Heart left ventricle (tissue), 16 donors: ENCODE results near the gene ICAM4. TPM values are rescaled to one million over a fixed set of nuclear protein-coding genes. Genes with fewer than 3 reads are reported as not detected.
A peak's percentile ranks its signal among the peaks of the same experiment; 100 is the strongest.

Experiments used
- ATAC-seq, 4 donors: fragments of 200-7000 bp; cut with Tn5 transposase; one replicate each; pipeline ENCODE4 v1.9.1; 2020 to 2022; ENCODE audit warnings: moderate library complexity in 4 of 4, mild to moderate bottlenecking in 3 of 4, moderate number of reproducible peaks in 1 of 4
- DNase-seq, 5 donors: peaks; one replicate each; pipeline ENCODE4 v3.0.0-alpha.2; 2020
- H3K27ac ChIP-seq, 12 donors: fragments of 200-600 bp; sonication (generic) in 4 of 12; one replicate each; pipeline versions ENCODE4 v1.5.0 to v1.8.0; 2016 to 2022; ENCODE audit warnings: mild to moderate bottlenecking in 2 of 12
- H3K27me3 ChIP-seq, 9 donors: fragments of 200-600 bp; sonication (generic) in 2 of 9; one replicate each; pipeline versions ENCODE4 v1.5.1 to v1.8.0; 2016 to 2022; ENCODE audit warnings: mild to moderate bottlenecking in 3 of 9
- H3K36me3 ChIP-seq, 9 donors: fragments of 200-600 bp; sonication (generic) in 2 of 9; one replicate each; pipeline versions ENCODE4 v1.5.0 to v1.8.0; 2018 to 2022; ENCODE audit warnings: mild to moderate bottlenecking in 2 of 9
- H3K4me1 ChIP-seq, 12 donors: fragments of 200-600 bp; sonication (generic) in 4 of 12; one replicate each; pipeline versions ENCODE4 v1.5.0 to v1.8.0; 2016 to 2022; ENCODE audit warnings: mild to moderate bottlenecking in 3 of 12
- H3K4me3 ChIP-seq, 12 donors: fragments of 200-600 bp; sonication (generic) in 4 of 12; one replicate each; pipeline versions ENCODE4 v1.5.0 to v1.8.0; 2017 to 2022; ENCODE audit warnings: mild to moderate bottlenecking in 9 of 12, moderate library complexity in 4 of 12
- H3K9me3 ChIP-seq, 12 donors: fragments of 200-600 bp; sonication (generic) in 4 of 12; one replicate each; pipeline versions ENCODE4 v1.5.0 to v1.8.0; 2016 to 2022; ENCODE audit warnings: mild to moderate bottlenecking in 1 of 12
- POLR2A ChIP-seq, 2 donors: fragments of 450-650 bp; IDR thresholded peaks; one replicate each; pipeline ENCODE4 v1.6.1; 2017; ENCODE audit warnings: antibody characterized with exemption in 2 of 2, mild to moderate bottlenecking in 2 of 2, moderate library complexity in 2 of 2
- WGBS, 4 donors: extraction: QIAGEN DNeasy Blood & Tissue Kit in 2 of 4; methylation state at CpG; one replicate each; pipeline versions ENCODE4 v1.1.5 to v1.1.7; 2013 to 2018; 5-methylcytosine and 5-hydroxymethylcytosine counted together
- intact Hi-C, 10 donors: fragments of 100-400 bp; cut with DNase I; formaldehyde crosslinking; loops; one replicate each; pipeline versions ENCODE4 v1.11.1 to v1.14.2; 2022
- polyA plus RNA-seq, 2 donors: library from polyadenylated mRNA; stranded (reverse); fragments of 200-250 nt; gene quantifications; one replicate each; pipeline ENCODE4 v1.2.3, GENCODE V29; 2013
- total RNA-seq, 9 donors: library from RNA; depleted of rRNA in 2 of 9; stranded (reverse); fragments of >200 nt in 2 of 9; fragmentation: NEBNext Ultra II Directional in 3 of 9; extraction: Animal tissue kit (Norgen Biotek cat#: 25700) in 3 of 9; gene quantifications; one replicate each; pipeline versions ENCODE4 v1.1.0 to v1.2.4, GENCODE V29; 2016 to 2023
- TF ChIP-seq, protein P1 (sequence below), 12 donors: fragments of 200-600 bp; sonication (generic) in 4 of 12; IDR thresholded peaks; one replicate each; pipeline versions ENCODE4 v1.5.0 to v1.8.0; 2018 to 2022; ENCODE audit warnings: antibody characterized with exemption in 12 of 12, mild to moderate bottlenecking in 5 of 12
- donor health status: ischemic (EF 13 %, LVEDD 7.1; RV severe dilation, severe dysfunction).
- donor health status: healthy with polysubstance abuse.
- donor health status: DM: no; HTN: yes; CAD: no.
- donor health status: DM: no; HTN: no; CAD: no.
- donor health status: ischemic (EF 25% LVEDD 6.9; RV normal size, moderate dysfunction).
- donor health status: ischemic (EF 25% LVEDD 5.7; RV mildly dilated, moderate dysfunction).
- donor health status: healthy.
- donor health status: DM: yes; HTN: yes; CAD: no.
- donor health status: ischemic (EF 35%, LVEDD 5.7; RV mildly dilated, moderate dysfunction).
- donor health status: nonischemic (EF 11% LVEDD 7.7; RV severe dilation, severe dysfunction).
- donor health status: DM: yes; HTN: yes; CAD: no.
- donor health status: PGD.
- donor health status: ischemic (EF 29% LVEDD 5.4; RV normal size, mild dysfunction).
- donor health status: nonischemic (EF 23%, LVEDD 6.1; RV moderate dilation, normal function).

ICAM4 gene
- total and polyA plus RNA-seq, 11 donors: 0.21 to 1.2 (median 0.62) TPM; not detected in 3

GRCh38 chr19:10270616-10271394, 15.9 kb upstream of the ICAM4 start, which contains the start of gene ICAM1:
ICAM1 (plus strand) TSS chr19:10271120; CDS start chr19:10271160, 40 bp downstream.
- Histone ChIP-seq H3K9me3 (no peaks in the 10 kb centered on the region), H3K4me3 (peak within 1 kb of the TSS; percentile 19 to 78 (median 60)), H3K27me3 (peaks cover 0 to 23% (median 3%) of the 10 kb centered on the region in 9 donors), H3K36me3 (peaks cover 0 to 22% (median 8%) of the 10 kb centered on the region in 9 donors), H3K4me1 (peaks cover 0 to 70% (median 17%) of the 10 kb centered on the region in 12 donors), H3K27ac (peak within 1 kb of the TSS; percentile 69 to 99 (median 88))
- intact Hi-C loops: loop anchor here in 4 of 10 donors (1.0 to 5.0 kb wide), 3 partner anchors 61 to 63 kb away; partner anchors contain the start of gene RAVER1 (in 3 of the 4)
- WGBS, 4 donors: 2 to 4% (median 3%) methylated on average over 30 to 51 of the region's 51 CpGs
- TF ChIP-seq, protein P1, sequence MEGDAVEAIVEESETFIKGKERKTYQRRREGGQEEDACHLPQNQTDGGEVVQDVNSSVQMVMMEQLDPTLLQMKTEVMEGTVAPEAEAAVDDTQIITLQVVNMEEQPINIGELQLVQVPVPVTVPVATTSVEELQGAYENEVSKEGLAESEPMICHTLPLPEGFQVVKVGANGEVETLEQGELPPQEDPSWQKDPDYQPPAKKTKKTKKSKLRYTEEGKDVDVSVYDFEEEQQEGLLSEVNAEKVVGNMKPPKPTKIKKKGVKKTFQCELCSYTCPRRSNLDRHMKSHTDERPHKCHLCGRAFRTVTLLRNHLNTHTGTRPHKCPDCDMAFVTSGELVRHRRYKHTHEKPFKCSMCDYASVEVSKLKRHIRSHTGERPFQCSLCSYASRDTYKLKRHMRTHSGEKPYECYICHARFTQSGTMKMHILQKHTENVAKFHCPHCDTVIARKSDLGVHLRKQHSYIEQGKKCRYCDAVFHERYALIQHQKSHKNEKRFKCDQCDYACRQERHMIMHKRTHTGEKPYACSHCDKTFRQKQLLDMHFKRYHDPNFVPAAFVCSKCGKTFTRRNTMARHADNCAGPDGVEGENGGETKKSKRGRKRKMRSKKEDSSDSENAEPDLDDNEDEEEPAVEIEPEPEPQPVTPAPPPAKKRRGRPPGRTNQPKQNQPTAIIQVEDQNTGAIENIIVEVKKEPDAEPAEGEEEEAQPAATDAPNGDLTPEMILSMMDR (IDR thresholded peaks at IDR 0.05): peak in 2 of 12 donors; percentile 9 to 24
- TF ChIP-seq POLR2A (IDR thresholded peaks at IDR 0.05): peak in 1 of 2 donors; percentile 62
- DNase-seq (peak; percentile 84 to 91 (median 87)), ATAC-seq (peak; percentile 35 to 74 (median 72))

- intact Hi-C loops: loop anchor here in 2 of 10 donors (5.0 kb wide), 1 partner anchor 61 kb away; the partner anchor contains the start of gene RAVER1 (in 2 of the 2)
- Histone ChIP-seq H3K27me3 (peaks cover 0 to 23% (median 3%) of the 10 kb centered on the region in 9 donors), H3K27ac (peak overlapping the region in 11 of 12 donors; percentile 77 to 99 (median 89)), H3K36me3 (peaks cover 0 to 30% (median 11%) of the 10 kb centered on the region in 9 donors), H3K4me1 (peaks cover 0 to 74% (median 17%) of the 10 kb centered on the region in 12 donors), H3K9me3 (no peaks in the 10 kb centered on the region), H3K4me3 (peak overlapping the region; percentile 19 to 78 (median 60))
- WGBS, 4 donors: 26 to 41% (median 32%) methylated on average over 12 of the region's 12 CpGs
- ATAC-seq: no peak
- DNase-seq: peak in 1 of 5 donors; percentile 30
- TF ChIP-seq, protein P1 (IDR thresholded peaks at IDR 0.05): no peak
- no peak for TF ChIP-seq POLR2A (IDR thresholded peaks at IDR 0.05)
Measured at GRCh38 chr19:10271543-10272086, 15.1 kb upstream of the ICAM4 start.

DNA sequence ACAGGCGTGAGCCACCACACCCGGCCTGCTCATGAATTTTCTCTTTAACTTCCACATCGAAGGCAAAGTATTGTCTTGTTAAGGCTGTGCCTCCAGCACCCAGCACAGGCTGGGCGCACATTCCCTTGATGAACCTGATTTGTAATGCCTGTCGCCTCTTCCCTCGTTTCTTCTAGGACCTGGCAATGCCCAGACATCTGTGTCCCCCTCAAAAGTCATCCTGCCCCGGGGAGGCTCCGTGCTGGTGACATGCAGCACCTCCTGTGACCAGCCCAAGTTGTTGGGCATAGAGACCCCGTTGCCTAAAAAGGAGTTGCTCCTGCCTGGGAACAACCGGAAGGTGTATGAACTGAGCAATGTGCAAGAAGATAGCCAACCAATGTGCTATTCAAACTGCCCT, 12.2 kb upstream of the ICAM4 start:
- Histone ChIP-seq H3K27me3 (peaks cover 0 to 21% (median 3%) of the 10 kb centered on the region in 9 donors), H3K9me3 (no peaks in the 10 kb centered on the region), H3K36me3 (peaks cover 0 to 60% (median 20%) of the 10 kb centered on the region in 9 donors), H3K4me3 (peak overlapping the region in 1 of 12 donors; percentile 78), H3K27ac (no peak overlapping the region), H3K4me1 (peaks cover 0 to 64% (median 8%) of the 10 kb centered on the region in 12 donors)
- intact Hi-C loops: loop anchor here in 2 of 10 donors (5.0 kb wide), 1 partner anchor 58 kb away; the partner anchor contains the start of gene RAVER1 (in 2 of the 2)
- TF ChIP-seq, protein P1 (IDR thresholded peaks at IDR 0.05): no peak
- TF ChIP-seq POLR2A (IDR thresholded peaks at IDR 0.05): no peak
- DNase-seq (no peak), ATAC-seq (no peak)
- WGBS, 4 donors: 82 to 87% (median 84%) methylated on average over 10 of the region's 10 CpGs
